MV-4-11 (cell line): ENCODE measurements around the gene TSSK2.
"Not testable (repeated sequence)": the region's sequence is repeated elsewhere in the genome, so short reads cannot be mapped to it uniquely, and the experiment has no call there.

Source experiments
- DNase-seq: peaks from one replicate; lab custom pipeline; 2025; lab: John Stamatoyannopoulos, UW

The TSSK2 gene

DNA sequence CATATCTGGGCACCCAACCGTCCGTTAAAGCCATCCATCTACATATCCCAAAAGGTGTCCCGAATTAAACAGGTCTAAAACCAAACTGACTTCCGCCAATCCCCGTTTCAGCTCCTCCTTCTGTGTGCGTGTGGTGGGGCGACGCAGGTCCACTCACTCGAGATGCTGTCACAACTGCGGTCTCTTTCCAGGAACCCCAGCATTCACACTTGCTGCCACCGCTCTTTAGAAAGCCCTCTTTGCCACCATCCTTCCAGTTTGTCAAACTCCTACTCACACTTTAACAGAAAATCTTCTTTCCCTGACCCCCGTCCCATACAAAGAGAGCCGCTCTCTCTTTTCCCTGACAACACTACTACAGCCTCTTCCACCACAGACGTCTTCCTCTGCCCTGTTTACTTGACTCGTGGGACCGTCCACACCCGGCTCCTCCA, 12.9 kb downstream of the TSSK2 start:
- DNase-seq, result peak; percentile 35

DNA sequence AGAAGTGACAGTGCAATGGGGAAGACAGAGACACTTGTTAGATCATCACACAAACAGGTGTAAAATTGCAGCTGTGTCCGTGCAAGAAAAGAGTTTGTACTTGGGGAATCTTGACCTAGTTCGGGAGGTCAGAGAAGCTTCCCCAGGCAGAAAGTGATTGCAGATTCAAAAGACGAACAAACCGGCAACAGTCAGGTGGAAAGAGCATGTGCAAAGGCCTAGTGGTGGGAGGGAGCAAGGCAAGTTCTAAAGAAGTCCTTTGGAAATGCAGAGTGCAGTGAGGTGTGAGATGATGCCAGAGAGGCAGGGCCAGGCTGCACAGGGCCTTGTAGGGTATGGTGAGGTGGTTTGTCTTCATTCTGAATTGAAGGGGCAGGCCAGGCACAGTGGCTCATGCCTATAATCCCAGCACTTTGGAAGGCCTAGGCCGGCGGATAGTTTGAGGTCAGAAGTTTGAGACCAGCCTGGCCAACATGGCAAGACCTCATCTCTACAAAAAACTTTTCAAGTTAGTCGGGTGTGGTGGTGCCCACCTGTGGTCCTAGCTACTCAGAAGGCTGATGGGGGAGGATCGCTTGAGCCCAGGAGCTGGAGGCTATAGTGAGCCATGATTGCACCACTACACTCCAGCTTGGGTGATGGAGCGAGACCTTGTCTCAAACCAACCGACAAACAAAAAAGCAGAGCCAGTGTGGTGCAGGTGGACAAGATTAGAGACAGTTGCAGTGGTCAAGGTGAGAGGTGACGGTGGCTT, 15.3 kb downstream of the TSSK2 start:
- no peak for DNase-seq

DNA sequence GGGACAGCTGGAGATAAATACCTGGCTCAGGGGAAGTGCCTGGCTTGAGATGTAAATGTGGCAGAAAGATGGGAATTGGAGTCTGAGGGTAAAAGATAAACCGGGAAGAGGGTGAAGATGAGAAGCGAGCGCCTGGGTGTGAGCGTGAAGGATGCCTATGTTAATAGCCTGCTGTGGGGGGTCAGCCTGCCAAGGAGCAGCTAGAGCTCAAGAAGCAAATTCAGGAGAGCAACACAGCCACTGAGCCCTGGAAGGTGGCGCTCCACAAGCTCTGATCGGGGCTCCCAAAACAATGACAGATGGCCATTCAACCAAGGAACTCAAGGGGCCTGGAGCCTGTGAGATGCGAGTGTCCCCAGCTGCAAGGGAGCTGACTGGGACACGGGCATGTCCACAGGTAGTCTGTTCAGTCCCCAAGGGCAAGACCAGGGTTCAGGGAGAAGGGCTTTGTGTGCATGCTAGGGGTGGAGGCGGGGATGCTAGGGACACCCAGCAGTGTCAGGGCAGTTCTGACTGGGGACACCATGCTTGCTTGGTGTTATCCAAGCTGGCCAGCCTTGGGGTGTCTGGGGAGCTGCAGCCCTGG, 16.2 kb downstream of the TSSK2 start:
- no peak for DNase-seq

DNA sequence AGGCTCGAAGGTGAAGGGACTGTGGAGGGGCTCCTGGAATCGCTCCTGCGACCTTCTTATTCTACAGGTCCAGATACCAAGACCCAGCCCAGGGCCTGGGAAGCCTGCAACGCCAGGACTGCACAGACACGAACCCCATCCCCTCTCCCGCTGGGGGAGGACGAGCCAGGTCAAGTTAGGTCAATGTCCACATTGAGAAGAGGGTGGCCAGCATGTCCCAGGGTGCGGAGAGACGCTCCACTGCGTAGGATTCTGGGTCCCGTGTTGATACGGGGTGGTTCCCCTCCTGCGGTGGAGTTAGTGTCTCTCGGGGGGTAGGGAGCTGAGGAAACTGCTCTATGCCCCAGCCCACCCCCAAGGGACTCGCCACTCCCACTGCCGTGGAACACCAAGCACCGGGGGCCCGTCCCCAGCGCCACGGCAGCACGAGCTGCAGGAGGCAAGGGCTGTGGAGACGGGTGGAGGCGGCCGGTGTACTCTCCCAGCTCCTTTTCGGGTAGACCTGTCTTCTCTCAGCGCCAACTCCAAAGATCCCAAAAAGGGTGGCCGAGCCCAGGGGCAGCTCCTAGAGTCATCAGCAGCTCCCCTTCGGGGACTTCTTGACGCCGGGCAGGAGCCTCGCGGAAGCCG, 17.4 kb downstream of the TSSK2 start:
- DNase-seq, result no peak

DNA sequence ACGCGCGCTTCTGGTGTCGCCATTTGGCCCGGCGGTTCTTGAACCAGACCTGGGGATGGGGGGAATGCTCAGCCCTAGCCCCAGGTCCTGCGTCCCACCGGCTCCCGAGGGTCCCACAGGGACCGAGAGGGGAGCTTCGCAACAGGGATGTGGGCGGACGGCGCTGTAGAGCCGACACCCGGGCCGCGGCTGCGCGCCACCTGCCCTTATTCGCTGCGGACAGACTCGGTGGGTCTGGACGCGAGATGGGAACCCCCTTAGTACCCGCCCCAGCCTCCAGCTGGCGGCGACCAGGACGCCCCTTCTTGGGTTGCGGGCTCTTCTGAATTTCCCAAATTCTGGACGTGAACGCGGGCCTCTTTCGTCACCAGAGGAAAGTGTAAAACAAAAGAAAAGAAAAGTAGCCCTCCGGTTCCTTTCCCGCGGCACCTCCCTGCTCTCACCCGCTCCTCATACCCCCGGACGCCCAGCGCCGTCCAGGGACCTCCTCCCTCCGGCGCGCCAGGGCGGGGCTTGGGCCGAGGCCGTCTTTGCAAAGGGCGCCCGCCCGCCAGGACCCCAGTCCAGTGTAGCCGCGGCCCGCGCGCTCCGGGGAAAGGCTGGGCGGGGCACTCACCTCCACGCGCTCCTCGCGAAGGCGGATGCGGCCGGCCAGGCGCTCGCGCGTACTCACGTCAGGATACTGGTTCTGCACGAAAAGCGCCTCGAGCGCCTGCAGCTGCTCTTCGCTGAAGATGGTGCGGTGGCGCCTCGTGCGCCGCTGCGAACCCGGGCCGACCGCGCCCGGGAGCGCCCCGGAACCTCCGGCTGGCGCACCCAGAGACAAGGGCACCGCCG, 18.2 kb downstream of the TSSK2 start:
- DNase-seq, result no peak

DNA sequence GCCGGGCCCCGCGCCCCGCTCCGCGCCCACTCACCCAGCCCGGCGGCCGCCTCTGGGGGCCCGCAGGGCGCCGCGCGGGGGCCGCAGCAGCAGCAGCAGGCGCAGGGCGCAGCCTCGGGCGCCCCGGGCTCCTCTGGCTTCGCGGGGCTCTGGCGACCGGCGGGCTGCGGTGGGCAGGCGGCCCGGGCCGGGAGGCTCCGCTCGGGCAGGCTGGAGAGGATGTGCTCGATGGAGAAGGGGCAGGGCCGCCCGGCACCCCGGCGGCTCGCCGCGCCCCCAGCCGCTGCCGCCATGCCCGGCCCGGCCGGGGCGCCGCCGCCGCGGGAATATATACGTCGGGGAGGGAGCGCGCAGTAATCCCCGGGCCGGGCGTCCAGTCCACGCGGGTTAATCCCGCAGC, 18.9 kb downstream of the TSSK2 start, which contains the start of gene GSC2:
Gene GSC2, minus strand, starts transcription at position 302 of the 400 bp plus-strand sequence. Its CDS starts 9 bp downstream, at position 293.
- DNase-seq, result no peak

DNA sequence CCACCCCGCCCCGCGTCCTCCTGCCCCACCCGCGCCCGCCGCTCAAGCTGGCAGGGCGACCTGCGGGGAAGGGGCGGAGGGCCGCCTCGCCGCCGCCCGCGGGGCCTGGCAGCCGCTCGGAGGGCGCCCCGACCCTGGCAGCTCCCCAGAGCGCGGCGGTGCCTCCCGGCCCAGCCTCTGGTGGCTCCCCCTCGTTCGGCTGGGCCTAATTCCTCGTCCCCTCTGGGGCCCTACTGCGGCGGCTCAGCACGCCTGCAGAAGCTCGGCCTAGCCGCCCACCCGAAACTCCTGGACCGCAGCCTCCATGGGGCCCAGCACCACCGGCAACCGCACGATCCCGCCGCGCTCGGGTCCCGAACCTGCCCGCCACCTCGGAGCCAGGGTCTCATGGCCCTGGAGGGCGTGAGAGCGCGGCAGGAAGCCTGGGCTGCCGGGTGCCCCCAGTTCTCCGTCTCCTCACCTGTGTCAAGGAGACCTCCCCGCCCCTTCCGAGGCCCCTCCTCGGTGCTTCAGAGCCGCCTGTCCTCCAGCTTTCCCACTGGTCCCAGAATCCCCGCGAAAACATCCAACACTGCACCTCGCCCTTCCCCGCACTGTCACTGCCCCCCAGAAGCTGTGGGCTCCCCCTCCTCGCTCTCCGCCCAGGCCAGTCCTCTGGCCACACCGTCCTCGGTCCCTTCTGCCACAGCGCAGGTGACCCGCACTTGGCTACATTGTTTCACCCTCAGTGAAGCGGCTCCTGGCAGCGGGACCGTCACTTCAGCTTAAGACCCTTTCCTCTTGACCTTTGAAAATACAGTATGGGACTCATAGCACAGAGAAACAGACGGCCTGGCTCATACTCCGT, 19.6 kb downstream of the TSSK2 start:
- DNase-seq, result no peak

DNA sequence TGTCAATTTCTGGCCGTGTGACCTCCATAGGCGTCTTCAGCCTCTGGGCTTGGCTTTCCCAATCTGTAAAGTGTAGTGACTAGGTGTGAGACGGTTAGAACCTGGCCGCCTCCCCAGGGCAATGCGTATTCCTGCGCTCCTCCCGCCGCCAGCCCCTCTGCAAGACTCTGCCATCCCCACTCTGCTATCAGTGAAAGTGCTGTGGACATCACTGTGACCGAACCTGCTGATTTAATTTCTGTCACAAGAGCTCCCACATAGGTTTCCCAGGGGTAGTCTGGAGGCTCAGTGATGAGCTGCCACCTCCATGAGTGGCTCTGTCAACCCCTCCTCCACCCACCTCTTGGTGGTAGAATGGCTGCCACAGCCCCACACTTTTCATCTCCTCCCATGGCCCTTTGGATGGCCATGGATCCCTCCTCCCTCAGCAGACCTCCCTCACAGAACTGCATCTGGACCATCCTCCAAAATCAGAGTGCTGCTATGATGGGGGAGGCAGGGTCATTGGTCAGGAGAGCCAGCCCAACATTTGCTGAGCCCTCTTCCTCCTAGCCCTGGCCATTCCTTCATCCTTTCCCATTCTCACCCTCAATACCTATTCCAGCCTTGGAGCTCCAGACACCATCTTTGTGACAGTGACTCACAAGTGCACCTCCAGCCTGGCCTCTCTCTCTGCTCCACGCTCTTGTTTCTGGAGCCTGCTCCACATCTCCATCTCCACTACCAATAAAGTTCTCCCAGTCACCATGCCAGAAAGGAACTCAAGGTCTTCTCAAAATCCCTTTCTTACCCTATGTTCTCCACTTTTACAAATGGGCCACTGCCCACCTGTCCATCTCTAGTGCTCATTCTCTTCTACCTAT, 20.5 kb downstream of the TSSK2 start:
- no peak for DNase-seq

DNA sequence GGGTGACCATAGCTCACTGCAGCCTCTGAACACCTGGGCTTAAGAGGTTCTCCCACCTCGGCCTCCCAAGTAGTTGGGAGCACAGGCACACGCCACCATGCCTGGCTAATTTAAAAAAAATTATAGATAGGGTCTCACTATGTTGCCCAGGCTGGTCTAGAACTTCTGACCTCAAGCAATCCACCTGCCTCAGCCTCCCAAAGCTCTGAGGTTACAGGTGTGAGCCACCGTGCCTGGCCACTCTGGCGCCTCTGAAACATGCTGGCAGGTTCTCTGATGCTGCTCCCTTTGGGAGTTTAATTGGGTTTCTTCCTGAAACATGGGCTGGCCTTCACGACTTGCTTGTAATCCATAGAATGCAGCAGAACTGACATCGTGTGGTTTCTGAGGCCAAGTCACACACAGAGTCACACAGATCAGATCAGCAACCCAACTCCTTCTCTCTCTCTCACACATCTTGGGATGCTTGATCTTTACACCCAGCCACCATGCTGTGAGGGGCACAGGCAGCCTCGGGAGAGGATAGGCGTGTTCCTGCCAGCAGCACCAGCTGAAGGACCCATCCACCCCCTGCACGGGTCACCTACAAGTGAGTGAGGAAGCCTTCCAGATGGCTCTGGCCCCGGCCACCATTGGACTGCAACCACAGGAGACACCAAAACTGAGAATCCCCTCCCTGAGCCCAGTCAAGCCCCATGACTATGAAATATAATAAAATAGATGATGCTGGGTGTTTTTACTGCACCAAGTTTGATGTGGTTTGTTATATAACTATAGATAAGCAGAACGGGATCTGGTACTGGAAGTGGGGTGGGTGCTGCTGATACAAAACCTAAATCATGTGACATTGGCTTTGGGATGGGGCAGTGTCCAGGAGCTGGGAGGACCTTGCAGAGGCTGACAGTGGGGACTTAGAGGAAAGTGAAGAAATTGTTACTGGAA, 22.1 kb downstream of the TSSK2 start:
- DNase-seq, result no peak

DNA sequence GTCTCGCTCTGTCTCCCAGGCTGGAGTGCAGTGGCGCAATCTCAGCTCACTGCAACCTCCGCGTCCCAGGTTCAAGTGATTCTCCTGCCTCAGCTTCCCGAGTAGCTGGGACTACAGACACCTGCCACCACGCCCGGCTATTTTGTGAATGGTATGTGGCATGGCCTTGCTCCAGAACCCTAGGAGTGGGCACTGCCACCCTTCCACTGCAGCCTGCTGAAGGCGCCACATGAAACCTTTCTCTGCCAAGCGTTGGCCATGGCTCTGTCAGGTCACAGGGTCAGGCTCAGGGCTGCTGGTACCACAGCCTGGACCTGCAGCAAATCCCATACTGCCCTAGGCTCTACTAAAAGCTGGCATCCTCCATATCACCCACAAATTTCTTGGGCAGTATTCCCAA, 25.0 kb downstream of the TSSK2 start:
- not testable (repeated sequence) for DNase-seq

DNA sequence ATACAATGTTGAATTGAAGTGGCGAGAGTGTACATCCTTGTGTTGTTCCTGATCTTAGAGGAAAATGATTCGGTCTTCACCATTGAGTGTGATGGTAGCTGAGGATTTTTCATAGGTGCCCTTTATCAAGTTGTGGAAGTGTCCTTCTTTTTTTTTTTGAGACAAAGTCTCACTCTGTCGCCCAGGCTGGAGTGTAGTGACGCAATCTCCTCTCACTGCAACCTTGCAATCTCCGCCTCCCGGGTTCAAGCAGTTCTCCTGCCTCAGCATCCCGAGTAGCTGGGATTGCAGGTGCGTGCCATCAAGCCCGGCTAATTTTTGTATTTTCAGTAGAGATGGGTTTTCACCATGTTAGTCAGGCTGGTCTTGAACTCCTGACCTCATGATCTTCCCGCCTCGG, 27.5 kb downstream of the TSSK2 start:
- peak; percentile 16 for DNase-seq

DNA sequence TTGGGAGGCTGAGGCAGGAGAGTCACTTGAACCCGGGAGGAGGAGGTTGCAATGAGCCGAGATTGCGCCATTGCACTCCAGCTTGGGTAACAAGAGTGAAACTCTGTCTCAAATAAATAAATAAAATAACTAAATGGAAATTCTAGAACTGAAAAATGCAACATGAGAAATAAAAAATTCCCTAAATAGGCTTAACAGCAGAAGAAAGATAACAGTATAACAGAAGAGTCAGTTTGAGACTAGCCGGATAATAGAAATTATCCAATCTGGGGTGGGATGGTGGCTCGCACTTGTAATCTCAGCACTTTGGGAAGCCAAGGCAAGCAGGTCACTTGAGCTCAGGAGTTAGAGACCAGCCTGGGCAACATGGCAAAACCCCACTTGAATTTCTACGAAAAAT, 33.3 kb downstream of the TSSK2 start:
- DNase-seq, result no peak

DNA sequence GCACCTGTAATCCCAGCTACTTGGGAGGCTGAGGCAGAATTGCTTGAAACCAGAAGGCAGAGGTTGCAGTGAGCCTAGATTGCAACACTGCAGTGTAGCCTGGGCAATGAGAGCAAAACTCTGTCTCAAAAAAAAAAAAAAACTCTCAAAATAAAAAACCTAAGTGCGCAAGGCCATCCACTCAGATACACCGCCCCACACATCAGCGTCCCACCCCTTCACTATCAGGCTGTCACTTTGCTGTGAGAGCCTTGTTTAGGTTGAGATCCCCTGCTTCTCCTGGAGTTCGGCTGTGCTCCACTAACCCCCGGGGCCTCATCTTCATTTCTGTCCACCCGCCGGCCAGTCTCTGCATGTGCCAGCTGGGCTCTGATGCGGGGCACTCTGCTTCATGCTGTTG, 35.3 kb downstream of the TSSK2 start:
- DNase-seq, result no peak

DNA sequence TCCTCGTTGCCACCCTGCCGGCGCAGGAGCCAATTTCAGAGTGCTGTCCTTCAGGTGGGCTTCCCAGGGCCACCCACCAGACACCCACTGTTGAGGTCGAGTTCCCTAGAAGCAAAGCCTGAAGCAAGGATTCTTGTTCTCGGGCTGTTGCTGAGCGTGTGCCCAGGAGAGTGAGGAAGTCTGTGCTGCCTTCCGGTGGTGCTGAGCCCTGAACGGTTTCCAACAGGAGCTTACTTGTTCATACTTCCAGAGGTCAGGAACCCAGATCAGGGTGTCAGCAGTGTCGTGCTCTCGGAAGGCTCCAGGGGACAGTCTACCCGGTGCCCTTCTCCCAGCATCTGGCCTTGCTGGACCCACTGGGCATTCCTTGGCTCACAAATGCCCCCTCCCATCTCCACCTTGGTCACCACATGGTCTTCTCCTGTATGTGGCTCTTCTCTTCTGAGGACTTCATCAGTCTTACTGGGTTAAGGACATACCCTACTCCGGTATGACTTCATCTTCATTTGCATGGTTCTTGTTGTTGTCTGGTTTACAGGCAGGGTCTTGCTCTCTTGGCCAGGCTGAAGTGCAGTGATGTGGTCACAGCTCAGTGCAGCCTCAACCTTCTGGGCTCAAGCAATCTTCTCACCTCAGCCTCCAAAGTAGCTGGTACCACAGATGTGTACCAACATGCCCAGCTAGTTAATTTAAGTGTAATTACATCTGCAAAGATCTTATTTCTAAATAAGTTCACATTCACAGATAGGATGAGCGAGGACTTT, 36.2 kb downstream of the TSSK2 start:
- no peak for DNase-seq

DNA sequence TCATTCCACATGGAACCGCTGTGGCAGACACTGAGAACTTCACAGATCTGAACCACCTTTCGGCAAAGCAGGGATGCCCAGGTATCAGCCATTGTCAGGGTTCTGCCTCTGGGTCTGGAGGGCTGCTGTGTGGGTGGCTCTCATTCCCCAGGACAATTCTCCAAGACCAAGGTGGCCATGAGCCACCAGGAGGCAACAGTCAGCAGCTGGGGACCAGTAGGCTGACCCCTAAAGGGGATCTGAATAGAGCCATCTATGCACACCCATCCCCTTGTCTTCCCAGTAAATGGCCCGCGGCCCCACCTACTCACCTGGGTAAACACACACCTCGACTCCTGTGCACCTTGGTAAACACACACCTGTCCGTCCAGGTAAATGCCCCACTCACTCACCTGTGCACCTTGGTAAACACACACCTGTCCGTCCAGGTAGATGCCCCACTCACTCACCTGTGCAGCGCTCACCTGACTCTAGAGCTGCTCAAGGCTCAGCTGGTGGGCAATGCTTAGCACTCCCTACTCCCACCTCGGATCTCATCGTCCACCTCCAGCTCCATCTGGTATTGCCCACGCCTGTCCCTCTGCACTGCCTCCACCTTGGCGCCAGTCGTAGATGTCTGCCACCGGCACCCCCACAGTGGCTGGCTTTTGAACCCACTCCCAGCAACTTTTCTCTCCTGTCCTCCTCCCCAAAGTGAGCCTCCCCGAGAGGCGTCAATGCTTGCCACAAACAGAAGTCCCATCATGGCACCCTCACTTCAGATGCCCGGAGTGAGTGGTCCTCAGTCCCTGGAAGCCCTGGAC, 37.2 kb downstream of the TSSK2 start:
- DNase-seq, result peak; percentile 6

DNA sequence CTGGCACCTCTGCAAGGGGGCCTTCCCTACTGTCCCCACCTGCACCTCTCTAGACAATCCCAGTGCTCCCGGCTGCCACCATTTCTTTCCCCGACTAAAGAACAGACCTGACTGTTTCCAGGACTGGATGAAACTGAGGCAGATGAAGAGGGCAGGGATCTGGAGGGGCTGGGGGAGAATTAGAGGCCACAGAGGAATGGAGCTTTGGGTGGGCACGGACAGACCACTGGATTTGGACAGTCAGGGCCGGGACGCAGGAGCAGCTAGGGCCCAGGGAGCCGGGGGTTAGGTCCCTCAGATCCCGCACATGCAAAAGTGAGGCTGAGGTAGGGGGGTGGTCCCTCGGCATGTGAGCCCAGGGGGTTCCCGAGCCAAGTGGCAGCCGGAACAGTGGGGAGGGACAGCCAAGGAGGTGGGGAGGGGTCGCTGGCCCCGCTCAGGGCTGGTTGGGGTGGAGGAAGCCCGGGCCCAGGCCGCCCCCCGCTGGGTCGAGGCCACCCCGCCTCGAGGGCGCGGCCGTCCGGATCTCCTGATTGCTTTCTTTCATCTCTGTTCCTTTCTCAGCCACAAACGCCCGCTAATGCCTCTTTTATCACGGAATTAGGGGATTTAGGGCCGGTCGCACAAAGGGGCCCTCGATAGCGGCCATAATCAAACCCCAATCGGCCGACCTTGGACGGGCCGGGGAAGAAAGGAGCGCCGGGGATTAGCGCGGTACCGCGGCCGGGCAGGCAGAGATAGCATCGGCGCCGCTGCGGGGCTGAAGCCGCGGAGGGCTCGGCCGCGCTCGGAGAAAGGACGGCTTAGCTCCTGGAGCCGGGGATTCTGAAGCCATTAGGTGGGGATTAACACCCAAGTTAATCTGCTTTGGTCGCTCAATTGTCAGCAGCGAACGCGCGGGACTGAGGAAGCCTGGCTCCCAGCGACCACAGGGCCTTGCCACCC, 38.2 kb downstream of the TSSK2 start:
- no peak for DNase-seq

DNA sequence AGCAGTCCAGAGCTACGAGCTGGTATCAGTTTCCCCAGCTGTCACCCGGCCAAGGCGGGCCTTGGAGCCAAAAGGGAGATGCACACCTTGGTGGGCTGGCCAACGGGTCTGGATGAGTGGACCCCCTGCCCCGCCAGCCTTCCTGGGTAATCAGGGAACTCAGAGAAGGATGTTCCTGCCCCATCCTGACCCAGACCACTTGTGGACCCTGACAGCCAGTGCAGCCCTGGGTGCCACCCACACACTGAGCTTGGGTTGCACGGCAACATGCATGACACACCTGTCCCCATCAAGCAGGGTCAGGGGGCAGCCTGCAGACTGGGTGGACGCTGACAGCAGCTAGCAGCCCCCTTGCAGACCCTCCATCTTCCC, 38.8 kb downstream of the TSSK2 start:
- DNase-seq, result no peak
